PFSK-1 (cell line): ENCODE results near the gene GSG1L.

Experiments used
- POLR2AphosphoS5 ChIP-seq: IDR thresholded peaks from 2 replicates; pipeline ENCODE4 v1.6.1; 2012; ENCODE audit warnings: low read depth, mild to moderate bottlenecking, control low read depth, low read length, moderate library complexity
- SIN3A ChIP-seq: IDR thresholded peaks from 2 replicates; pipeline ENCODE4 v1.6.1; 2012; ENCODE audit warnings: mild to moderate bottlenecking, low read length, moderate library complexity, borderline replicate concordance; ENCODE audit not compliant: insufficient read depth
- TAF1 ChIP-seq: IDR thresholded peaks from 2 replicates; pipeline ENCODE4 v1.6.1; 2012; ENCODE audit warnings: low read length, control low read depth, borderline replicate concordance; ENCODE audit not compliant: insufficient read depth

DNA sequence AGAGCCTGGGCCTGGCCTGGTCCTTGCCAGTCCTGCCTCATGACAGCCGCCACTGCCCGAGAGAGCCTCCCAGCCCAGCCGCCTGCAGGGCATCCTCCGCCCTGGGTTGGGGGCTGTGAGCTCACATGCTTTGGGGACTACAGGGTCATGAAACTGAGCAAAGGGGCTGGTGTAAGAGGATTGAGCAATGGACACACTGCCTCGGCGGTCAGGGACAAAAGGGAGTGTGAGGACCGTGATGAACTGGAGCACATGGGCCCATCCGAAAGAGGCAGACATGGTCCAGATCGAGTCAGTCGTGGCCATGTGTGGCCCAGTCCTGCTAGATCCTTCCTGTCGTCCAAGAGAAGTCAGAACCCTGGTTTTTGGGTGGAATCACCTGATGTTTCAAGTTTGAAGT is 52.3 kb downstream of the GSG1L start:
- TF ChIP-seq POLR2AphosphoS5: no peak
- TF ChIP-seq SIN3A: no peak
- no peak for TF ChIP-seq TAF1
